Keratinocyte (primary cell): ENCODE results near the gene PTMA.

Experiments
- CTCF ChIP-seq, 3 experiments: IDR thresholded peaks in 1 of 3; conservative IDR thresholded peaks in 1 of 3; optimal IDR thresholded peaks in 1 of 3; 2 replicates in 2 of 3; 3 replicates in 1 of 3; pipeline versions ENCODE3 to v1.5.1; 2011; ENCODE audit warnings: low read length in 3 of 3, mild to moderate bottlenecking in 3 of 3, moderate library complexity in 2 of 3, control low read depth in 1 of 3, inconsistent platforms in 1 of 3; ENCODE audit not compliant: insufficient read depth in 2 of 3; ENCODE audit errors: extremely low read depth in 1 of 3
- EZH2 ChIP-seq: IDR thresholded peaks from one replicate; pipeline ENCODE4 v1.6.1; 2012; ENCODE audit warnings: inconsistent platforms, mild to moderate bottlenecking, low read length, moderate library complexity

DNA sequence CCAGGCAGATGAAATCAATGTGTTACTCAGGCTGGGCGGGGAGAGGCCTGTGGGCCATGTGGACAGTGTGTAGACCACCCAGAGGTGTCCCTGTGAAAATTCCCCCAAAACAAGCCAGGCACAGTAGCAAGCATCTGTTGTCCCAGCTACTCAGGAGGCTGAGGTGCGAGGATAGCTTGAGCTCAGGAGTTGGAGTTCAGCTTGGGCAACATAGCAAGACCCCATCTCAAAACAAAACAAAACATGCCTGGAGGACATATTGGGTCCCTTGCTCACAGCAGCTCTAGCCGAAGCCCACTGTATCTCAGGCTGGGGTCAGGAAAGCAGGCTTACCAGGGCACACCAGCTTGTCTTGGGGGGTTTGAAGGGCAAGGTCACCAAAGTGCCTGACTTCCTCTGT is 4.3 kb upstream of the PTMA start:
- TF ChIP-seq CTCF (optimal IDR thresholded peaks at IDR 0.05 in 1 of 3, IDR thresholded peaks at IDR 0.05 in 1 of 3, conservative IDR thresholded peaks at IDR 0.05 in 1 of 3; ENCODE audit: extremely low read depth in 1 of 3, insufficient read depth in 2 of 3, low read length in 3 of 3) (no peak), EZH2 (no peak)
